Glutamatergic neuron (in vitro differentiated cells): Measurements from ENCODE around the gene OSBP2. TPM values are rescaled to one million over a fixed set of nuclear protein-coding genes. Genes with fewer than 3 reads are reported as not detected.

ENCODE experiments used
- DNase-seq: peaks from one replicate; pipeline ENCODE4 v3.0.0; 2022
- H3K27ac Mint-ChIP-seq: one replicate; pipeline ENCODE4 v1.8.0; 2020; ENCODE audit warnings: mild to moderate bottlenecking, mixed read lengths, inconsistent platforms; ENCODE audit not compliant: unreplicated experiment
- H3K27me3 Mint-ChIP-seq: one replicate; pipeline ENCODE4 v1.8.0; 2020; ENCODE audit warnings: mild to moderate bottlenecking, moderate library complexity, mixed read lengths, inconsistent platforms; ENCODE audit not compliant: unreplicated experiment
- H3K36me3 Mint-ChIP-seq: one replicate; pipeline ENCODE4 v1.8.0; 2020; ENCODE audit warnings: mild to moderate bottlenecking, mixed read lengths, inconsistent platforms; ENCODE audit not compliant: unreplicated experiment
- H3K4me1 Mint-ChIP-seq: one replicate; pipeline ENCODE4 v1.8.0; 2020; ENCODE audit warnings: mild to moderate bottlenecking, low read depth, mixed read lengths, inconsistent platforms; ENCODE audit not compliant: unreplicated experiment
- H3K4me3 Mint-ChIP-seq: one replicate; pipeline ENCODE4 v1.8.0; 2020; ENCODE audit warnings: mild to moderate bottlenecking, mixed read lengths, inconsistent platforms; ENCODE audit not compliant: unreplicated experiment
- H3K9me3 Mint-ChIP-seq: one replicate; pipeline ENCODE4 v1.8.0; 2020; ENCODE audit warnings: mild to moderate bottlenecking, moderate library complexity, mixed read lengths, inconsistent platforms; ENCODE audit not compliant: unreplicated experiment
- CTCF ChIP-seq: fragments of 200-600 bp; sonication (generic); IDR thresholded peaks from one replicate; pipeline ENCODE4 v1.5.0; 2021; ENCODE audit not compliant: partially characterized antibody, unreplicated experiment
- total RNA-seq: library from RNA; stranded (reverse); fragmentation: NEBNext Ultra II Directional; extraction: Animal tissue kit (Norgen Biotek cat#: 25700); gene quantifications from one replicate; pipeline ENCODE4 v1.2.1, GENCODE V29; 2021; ENCODE audit not compliant: unreplicated experiment

OSBP2 gene
- total RNA-seq, 1 donor from 2014 or later: 18.3 TPM

GRCh38 chr22:30902496-30903357 is 208.1 kb downstream of the OSBP2 start:
- Mint-ChIP-seq H3K4me3 (no peak overlapping the region), H3K27ac (no peak overlapping the region), H3K9me3 (no peaks in the 10 kb centered on the region), H3K4me1 (peaks cover 6% of the 10 kb centered on the region), H3K27me3 (peaks cover 1% of the 10 kb centered on the region), H3K36me3 (peaks cover 19% of the 10 kb centered on the region)
- no peak for DNase-seq
- TF ChIP-seq CTCF: no peak

GRCh38 chr22:30903876-30904460 is 209.3 kb downstream of the OSBP2 start:
- DNase-seq: no peak
- no peak overlapping the region for H3K4me3 Mint-ChIP-seq
- peaks cover 20% of the 10 kb centered on the region for H3K36me3 Mint-ChIP-seq
- H3K9me3 Mint-ChIP-seq: no peaks in the 10 kb centered on the region
- H3K4me1 Mint-ChIP-seq: peaks cover 6% of the 10 kb centered on the region
- peaks cover 2% of the 10 kb centered on the region for H3K27me3 Mint-ChIP-seq
- H3K27ac Mint-ChIP-seq: no peak overlapping the region
- no peak for TF ChIP-seq CTCF

GRCh38 chr22:30905696-30906341 is 211.1 kb downstream of the OSBP2 start:
- peaks cover 18% of the 10 kb centered on the region for H3K36me3 Mint-ChIP-seq
- H3K4me1 Mint-ChIP-seq: peaks cover 6% of the 10 kb centered on the region
- no peaks in the 10 kb centered on the region for H3K9me3 Mint-ChIP-seq
- no peak for DNase-seq
- no peak for TF ChIP-seq CTCF
- H3K4me3 Mint-ChIP-seq: no peak overlapping the region
- peaks cover 2% of the 10 kb centered on the region for H3K27me3 Mint-ChIP-seq
- no peak overlapping the region for H3K27ac Mint-ChIP-seq

- H3K36me3 Mint-ChIP-seq: peaks cover 18% of the 10 kb centered on the region
Measured at GRCh38 chr22:30906411-30906810, 211.7 kb downstream of the OSBP2 start.

More at GRCh38 chr22:30906411-30906810, 211.7 kb downstream of the OSBP2 start:
- H3K27ac Mint-ChIP-seq: no peak overlapping the region
- H3K9me3 Mint-ChIP-seq: no peaks in the 10 kb centered on the region
- H3K4me1 Mint-ChIP-seq: peaks cover 6% of the 10 kb centered on the region
- no peak overlapping the region for H3K4me3 Mint-ChIP-seq
- H3K27me3 Mint-ChIP-seq: peaks cover 2% of the 10 kb centered on the region
- DNase-seq: no peak
- no peak for TF ChIP-seq CTCF
